ENCODE results near the gene BUB1B. TPM values are rescaled to one million over a fixed set of nuclear protein-coding genes. Genes with fewer than 3 reads are reported as not detected.
"Not testable (repeated sequence)": the region's sequence is repeated elsewhere in the genome, so short reads cannot be mapped to it uniquely, and the experiment has no call there.

BUB1B gene
- total and polyA plus RNA-seq, 9 of the 15 experiments (the other 6 are each of a cell fraction or from before 2014, with no cell fraction given) = 28.7 to 113 (median 82.2) TPM

DNA sequence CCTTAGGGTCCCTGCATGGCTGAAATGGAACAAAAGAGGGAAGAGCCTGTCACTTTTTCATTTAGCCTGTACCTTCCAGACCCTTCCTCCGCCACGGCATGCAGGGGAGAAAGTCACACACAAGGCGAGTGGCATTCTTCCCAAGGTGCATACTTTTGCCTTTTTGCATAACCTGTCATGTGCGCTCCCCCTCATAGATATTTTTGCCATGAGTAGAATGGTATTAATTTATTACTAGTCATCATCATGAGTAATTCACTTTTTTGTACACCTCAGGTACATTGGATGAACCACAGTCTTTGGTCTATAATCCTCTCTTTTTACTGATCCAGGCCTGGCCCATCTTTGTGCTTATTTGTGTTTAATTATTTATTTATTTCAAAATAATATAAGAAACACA, 8.9 kb upstream of the BUB1B start (continued):
- TF ChIP-seq ZNF76 (CRISPR knock-in tag; IDR thresholded peaks at IDR 0.05; ENCODE audit: borderline replicate concordance) (no peak), EP300 (IDR thresholded peaks at IDR 0.05; ENCODE audit: low read length) (no peak), NELFE (IDR thresholded peaks at IDR 0.05; ENCODE audit: insufficient read depth, insufficient read length) (no peak)
- TF ChIP-seq, protein P1, sequence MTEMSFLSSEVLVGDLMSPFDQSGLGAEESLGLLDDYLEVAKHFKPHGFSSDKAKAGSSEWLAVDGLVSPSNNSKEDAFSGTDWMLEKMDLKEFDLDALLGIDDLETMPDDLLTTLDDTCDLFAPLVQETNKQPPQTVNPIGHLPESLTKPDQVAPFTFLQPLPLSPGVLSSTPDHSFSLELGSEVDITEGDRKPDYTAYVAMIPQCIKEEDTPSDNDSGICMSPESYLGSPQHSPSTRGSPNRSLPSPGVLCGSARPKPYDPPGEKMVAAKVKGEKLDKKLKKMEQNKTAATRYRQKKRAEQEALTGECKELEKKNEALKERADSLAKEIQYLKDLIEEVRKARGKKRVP (CRISPR knock-in tag; IDR thresholded peaks at IDR 0.05) = no peak
- TF ChIP-seq, protein P2, sequence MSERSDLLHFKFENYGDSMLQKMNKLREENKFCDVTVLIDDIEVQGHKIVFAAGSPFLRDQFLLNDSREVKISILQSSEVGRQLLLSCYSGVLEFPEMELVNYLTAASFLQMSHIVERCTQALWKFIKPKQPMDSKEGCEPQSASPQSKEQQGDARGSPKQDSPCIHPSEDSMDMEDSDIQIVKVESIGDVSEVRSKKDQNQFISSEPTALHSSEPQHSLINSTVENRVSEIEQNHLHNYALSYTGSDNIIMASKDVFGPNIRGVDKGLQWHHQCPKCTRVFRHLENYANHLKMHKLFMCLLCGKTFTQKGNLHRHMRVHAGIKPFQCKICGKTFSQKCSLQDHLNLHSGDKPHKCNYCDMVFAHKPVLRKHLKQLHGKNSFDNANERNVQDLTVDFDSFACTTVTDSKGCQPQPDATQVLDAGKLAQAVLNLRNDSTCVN (CRISPR knock-in tag; IDR thresholded peaks at IDR 0.05) = no peak

DNA sequence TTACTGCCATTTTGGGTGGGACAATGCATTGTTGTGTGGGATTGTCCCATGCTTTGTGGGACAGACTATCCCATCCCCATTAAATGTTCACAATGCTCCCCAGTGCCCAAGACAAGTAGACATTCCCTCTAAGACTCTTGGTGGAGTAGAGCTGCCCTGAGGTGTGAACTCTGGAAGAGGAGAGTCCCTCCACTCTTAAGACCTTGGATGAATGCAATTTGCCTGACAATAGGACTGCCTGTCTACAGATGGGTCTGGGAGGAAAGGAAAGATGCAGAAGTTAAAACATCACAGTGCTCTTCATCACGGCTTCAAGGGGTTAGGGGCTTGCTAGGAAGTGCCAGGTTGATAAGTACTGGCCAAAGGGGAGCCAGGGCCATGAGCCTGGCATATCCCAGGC, 6.0 kb upstream of the BUB1B start:
- H3K4me2 ChIP-seq (ENCODE audit: insufficient read depth, low read length); H3K9me1 ChIP-seq (ENCODE audit: control insufficient read depth, insufficient read depth, low read length); ATAC-seq; intact Hi-C loops (cut with micrococcal nuclease); H3K36me3 ChIP-seq (ENCODE audit: control insufficient read depth, insufficient read depth, low read length); H3K4me3 ChIP-seq; H3K79me2 ChIP-seq (ENCODE audit: control insufficient read depth, insufficient read depth, low read length); DNase-seq (ENCODE audit: extremely low read depth in 1 of 4, low spot score in 3 of 4); H2AFZ ChIP-seq (ENCODE audit: low read depth, low read length); BruUV-seq (replicated peaks); H4K20me1 ChIP-seq (replicated peaks; ENCODE audit: control insufficient read depth, insufficient read depth, low read length); H3K27me3 ChIP-seq (ENCODE audit: control insufficient read depth in 2 of 2, insufficient read depth in 2 of 2, low read length in 2 of 2); H3K27ac ChIP-seq (ENCODE audit: extremely low read depth, low read depth, low read length); H3K9ac ChIP-seq (ENCODE audit: insufficient read depth in 1 of 2, low read depth in 2 of 2, low read length in 2 of 2); FAIRE-seq; CTCF ChIA-PET (ENCODE audit: low intra/inter-chr PET ratio); H3K4me1 ChIP-seq (replicated peaks in 1 of 2; ENCODE audit: control insufficient read depth in 2 of 2, insufficient read depth in 2 of 2, low read length in 2 of 2); H3K9me3 ChIP-seq (replicated peaks; ENCODE audit: control insufficient read depth, insufficient read depth, low read depth, low read length): not testable (repeated sequence)
- in situ Hi-C loops (cut with MboI) = loop anchor here (5.0 kb wide), 1 partner anchor 103 kb away; no protein-coding TSS in a partner anchor
- WGBS (ENCODE audit: insufficient coverage, low coverage, missing lambda C conversion rate) = no CpG with 5 or more reads among the region's 1 CpG
- POLR2A ChIA-PET = interaction anchor here (0.9 kb wide), 1 partner anchor 39 kb away, joined by 3 read pairs; no protein-coding TSS in a partner anchor

All from K562 (cell line).